Measurements from ENCODE around the gene NPAS4.
A peak's percentile ranks its signal among the peaks of the same experiment; 100 is the strongest.
"Not testable (repeated sequence)": the region's sequence is repeated elsewhere in the genome, so short reads cannot be mapped to it uniquely, and the experiment has no call there.

The NPAS4 gene

GRCh38 chr11:66420671-66421476 is at the start of gene NPAS4:
Gene NPAS4 (plus strand): TSS chr11:66421035. CDS start chr11:66421180, 145 bp downstream.
- DNase-seq, result no peak

GRCh38 chr11:66371627-66372415 is 49.0 kb upstream of the NPAS4 start, which contains the start of gene SLC29A2:
Gene SLC29A2 (minus strand): TSS chr11:66371760. CDS start chr11:66371591, 169 bp downstream.
- peak; percentile 68 to 85 for DNase-seq

GRCh38 chr11:66373265-66373664 is 47.6 kb upstream of the NPAS4 start:
- no peak for DNase-seq

GRCh38 chr11:66373690-66374287 is 47.0 kb upstream of the NPAS4 start:
- DNase-seq, result not testable (repeated sequence)

GRCh38 chr11:66380264-66380663 is 40.6 kb upstream of the NPAS4 start:
- DNase-seq, result not testable (repeated sequence)

GRCh38 chr11:66384316-66384715 is 36.5 kb upstream of the NPAS4 start:
- DNase-seq, result not testable (repeated sequence)

- peak; percentile 64 to 66 for DNase-seq
Observed at GRCh38 chr11:66386171-66387069, 34.4 kb upstream of the NPAS4 start.

- peak; percentile 22 to 39 for DNase-seq
Observed at GRCh38 chr11:66388780-66389386, 32.0 kb upstream of the NPAS4 start.

- DNase-seq, result no peak
Observed at GRCh38 chr11:66391322-66391721, 29.5 kb upstream of the NPAS4 start.

GRCh38 chr11:66393954-66394353 is 26.9 kb upstream of the NPAS4 start:
- no peak for DNase-seq

- no peak for DNase-seq
Observed at GRCh38 chr11:66407651-66408050, 13.2 kb upstream of the NPAS4 start.

GRCh38 chr11:66408488-66409214 is 12.2 kb upstream of the NPAS4 start:
- peak; percentile 55 to 81 for DNase-seq

GRCh38 chr11:66409226-66409625 is 11.6 kb upstream of the NPAS4 start:
- DNase-seq, result no peak

- DNase-seq, result no peak
Observed at GRCh38 chr11:66410191-66410590, 10.6 kb upstream of the NPAS4 start.

GRCh38 chr11:66411323-66411722 is 9.5 kb upstream of the NPAS4 start:
- no peak for DNase-seq

- DNase-seq, result no peak
Observed at GRCh38 chr11:66412110-66412509, 8.7 kb upstream of the NPAS4 start.

GRCh38 chr11:66413167-66413566 is 7.7 kb upstream of the NPAS4 start:
- DNase-seq, result no peak

GRCh38 chr11:66414120-66414934 is 6.5 kb upstream of the NPAS4 start:
- no peak for DNase-seq

GRCh38 chr11:66415423-66415822 is 5.4 kb upstream of the NPAS4 start:
- no peak for DNase-seq

GRCh38 chr11:66417000-66417399 is 3.8 kb upstream of the NPAS4 start:
- no peak for DNase-seq

Measured in NCI-H187 (cell line).